K562 (cell line): ENCODE results near the gene ARL6IP1. TPM values are rescaled to one million over a fixed set of nuclear protein-coding genes. Genes with fewer than 3 reads are reported as not detected.

Experiments
- CHAMP1 ChIP-seq: fragments of 450-650 bp; IDR thresholded peaks from 2 replicates; pipeline ENCODE4 v1.6.1; 2016; ENCODE audit warnings: mild to moderate bottlenecking
- ESRRA ChIP-seq: fragments of 450-650 bp; IDR thresholded peaks from 2 replicates; pipeline ENCODE4 v1.6.1; 2014; ENCODE audit warnings: low read depth, mild to moderate bottlenecking, moderate library complexity, borderline replicate concordance
- HMGN3 ChIP-seq: IDR thresholded peaks from 2 replicates; pipeline ENCODE4 v1.6.1; 2011; ENCODE audit warnings: borderline replicate concordance, low read depth, mild to moderate bottlenecking, mixed read lengths, low read length; ENCODE audit not compliant: insufficient read length; ENCODE audit errors: extremely low read depth
- ILF3 ChIP-seq: fragments of 450-650 bp; IDR thresholded peaks from 2 replicates; pipeline ENCODE4 v1.6.1; 2018; ENCODE audit warnings: antibody characterized with exemption, mild to moderate bottlenecking, moderate library complexity, borderline replicate concordance
- MLX ChIP-seq, 2 experiments: fragments of 450-650 bp in 1 of 2; sonication (generic) in 1 of 2; formaldehyde crosslinking; conservative IDR thresholded peaks; 2 replicates each; pipeline versions ENCODE4 v1.4.0 to v1.8.1; 2020 to 2022; ENCODE audit warnings: mild to moderate bottlenecking in 1 of 2, missing genetic modification reagents in 1 of 2
- POLR2B ChIP-seq: fragments of 450-650 bp; IDR thresholded peaks from 2 replicates; pipeline ENCODE4 v1.6.1; 2018; ENCODE audit warnings: low read depth; ENCODE audit not compliant: partially characterized antibody
- RFX1 ChIP-seq: fragments of 450-650 bp; IDR thresholded peaks from 2 replicates; pipeline ENCODE4 v1.6.1; 2016; ENCODE audit warnings: mild to moderate bottlenecking, moderate library complexity
- ZNF165 ChIP-seq: fragments of 250-450 bp; sonication (Bioruptor Pico); IDR thresholded peaks from 2 replicates; pipeline ENCODE4 v1.4.0; 2020; ENCODE audit warnings: borderline replicate concordance
- polyA plus RNA-seq, 8 experiments: library from polyadenylated mRNA; depleted of rRNA in 4 of 8; stranded (reverse) in 5 of 8; unstranded in 3 of 8; fragments of >200 nt; fragmentation: Nextera tagmentation in 2 of 8; fragmentation: Illumina TruSeq in 1 of 8; extraction: Ambion mirVana in 2 of 8; extraction: Trizol in 1 of 8; gene quantifications; 2 replicates each; pipeline versions ENCODE4 v1.2.1 to v1.2.3, GENCODE V29; 2011 to 2014; ENCODE audit warnings: inconsistent platforms in 1 of 8, missing spikeins in 1 of 8
- total RNA-seq, 7 experiments: library from RNA; depleted of rRNA in 6 of 7; stranded (reverse); fragments of >200 nt in 6 of 7; fragmentation: Illumina TruSeq in 2 of 7; extraction: Trizol in 2 of 7; gene quantifications; 2 replicates each; pipeline versions ENCODE4 v1.2.1 to v1.2.3, GENCODE V29; 2011 to 2021; ENCODE audit warnings: low replicate concordance in 1 of 7
- TF ChIP-seq, protein P1 (sequence below), 2 experiments: fragments of 150-350 bp in 1 of 2; IDR thresholded peaks; 2 replicates each; pipeline ENCODE4 v1.6.1; 2012 to 2016; ENCODE audit warnings: low read depth in 2 of 2, low read length in 2 of 2, mild to moderate bottlenecking in 1 of 2, moderate library complexity in 1 of 2

The ARL6IP1 gene
- total and polyA plus RNA-seq, 9 of the 15 experiments (the other 6 are each of a cell fraction or from before 2014, with no cell fraction given): 102 to 391 (median 162) TPM

DNA sequence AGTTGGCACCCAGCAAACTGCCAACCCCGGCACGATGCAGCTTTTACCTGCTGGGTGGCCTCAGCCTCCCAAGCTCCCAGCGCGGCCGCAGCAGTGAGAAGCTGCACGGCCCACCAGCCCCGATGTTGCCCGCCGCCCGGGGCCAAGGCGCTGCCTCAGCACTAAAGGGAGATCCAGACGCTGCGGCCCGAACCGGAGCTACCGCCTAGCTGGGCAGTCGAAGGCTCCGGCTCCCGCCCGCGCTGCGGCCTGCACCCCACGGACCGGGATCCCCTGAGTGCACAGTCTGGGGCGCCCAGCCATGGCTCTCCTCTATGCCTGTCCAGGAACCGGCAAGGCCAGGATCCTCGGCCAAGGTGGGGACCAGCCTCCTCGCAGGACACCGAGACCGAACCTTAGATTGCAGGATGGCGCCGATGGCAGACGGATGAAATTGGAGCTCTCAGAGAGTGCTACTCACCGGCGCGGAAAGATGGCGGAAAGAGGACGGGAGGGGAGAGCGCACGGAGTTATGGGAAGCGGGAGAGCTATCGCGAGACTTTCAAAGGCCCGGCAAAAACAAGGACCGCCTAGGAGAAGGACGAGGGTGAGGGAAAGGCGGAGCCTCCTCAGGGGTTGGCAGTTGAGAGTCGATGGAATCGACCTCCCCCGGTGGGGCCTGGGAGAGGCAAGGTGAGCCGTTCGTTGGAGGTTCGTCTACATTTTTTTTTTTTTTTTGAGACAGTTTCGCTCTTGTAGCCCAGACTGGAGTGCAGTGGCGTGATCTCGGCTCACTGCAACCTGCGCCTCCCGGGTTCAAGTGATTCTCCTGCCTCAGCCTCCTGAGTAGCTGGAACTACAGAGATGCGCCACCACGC, 11.3 kb downstream of the ARL6IP1 start, which contains the start of gene RPS15A (continued):
- no peak for TF ChIP-seq RFX1
- TF ChIP-seq, protein P1, sequence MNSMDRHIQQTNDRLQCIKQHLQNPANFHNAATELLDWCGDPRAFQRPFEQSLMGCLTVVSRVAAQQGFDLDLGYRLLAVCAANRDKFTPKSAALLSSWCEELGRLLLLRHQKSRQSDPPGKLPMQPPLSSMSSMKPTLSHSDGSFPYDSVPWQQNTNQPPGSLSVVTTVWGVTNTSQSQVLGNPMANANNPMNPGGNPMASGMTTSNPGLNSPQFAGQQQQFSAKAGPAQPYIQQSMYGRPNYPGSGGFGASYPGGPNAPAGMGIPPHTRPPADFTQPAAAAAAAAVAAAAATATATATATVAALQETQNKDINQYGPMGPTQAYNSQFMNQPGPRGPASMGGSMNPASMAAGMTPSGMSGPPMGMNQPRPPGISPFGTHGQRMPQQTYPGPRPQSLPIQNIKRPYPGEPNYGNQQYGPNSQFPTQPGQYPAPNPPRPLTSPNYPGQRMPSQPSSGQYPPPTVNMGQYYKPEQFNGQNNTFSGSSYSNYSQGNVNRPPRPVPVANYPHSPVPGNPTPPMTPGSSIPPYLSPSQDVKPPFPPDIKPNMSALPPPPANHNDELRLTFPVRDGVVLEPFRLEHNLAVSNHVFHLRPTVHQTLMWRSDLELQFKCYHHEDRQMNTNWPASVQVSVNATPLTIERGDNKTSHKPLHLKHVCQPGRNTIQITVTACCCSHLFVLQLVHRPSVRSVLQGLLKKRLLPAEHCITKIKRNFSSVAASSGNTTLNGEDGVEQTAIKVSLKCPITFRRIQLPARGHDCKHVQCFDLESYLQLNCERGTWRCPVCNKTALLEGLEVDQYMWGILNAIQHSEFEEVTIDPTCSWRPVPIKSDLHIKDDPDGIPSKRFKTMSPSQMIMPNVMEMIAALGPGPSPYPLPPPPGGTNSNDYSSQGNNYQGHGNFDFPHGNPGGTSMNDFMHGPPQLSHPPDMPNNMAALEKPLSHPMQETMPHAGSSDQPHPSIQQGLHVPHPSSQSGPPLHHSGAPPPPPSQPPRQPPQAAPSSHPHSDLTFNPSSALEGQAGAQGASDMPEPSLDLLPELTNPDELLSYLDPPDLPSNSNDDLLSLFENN (IDR thresholded peaks at IDR 0.05; ENCODE audit: low read depth in 2 of 2, low read length in 2 of 2): peak in 1 of 2 experiments; percentile 93; a peak in 2 of 4 replicates
- TF ChIP-seq HMGN3: no peak
- TF ChIP-seq CHAMP1: 0 out of 2 replicates have a peak, but pooled peaks have one; percentile 16
- peak; percentile 30; the same call in 1 of the 2 replicates for TF ChIP-seq ESRRA
- TF ChIP-seq ZNF165 (CRISPR knock-in tag): peak; percentile 58; the same call in 1 of the 2 replicates
- peak; percentile 42 to 85; a peak in 1 of 4 replicates for TF ChIP-seq MLX (CRISPR knock-in tag; conservative IDR thresholded peaks at IDR 0.05)
- TF ChIP-seq POLR2B: peak; percentile 99
- no peak for TF ChIP-seq ILF3
